ENCODE data around the gene UGGT2. TPM values are rescaled to one million over a fixed set of nuclear protein-coding genes. Genes with fewer than 3 reads are reported as not detected.
"Not testable (repeated sequence)": the region's sequence is repeated elsewhere in the genome, so short reads cannot be mapped to it uniquely, and the experiment has no call there.

The UGGT2 gene
- polyA plus RNA-seq, 5 donors: 29.7 to 56.2 (median 45.1) TPM

GRCh38 chr13:96065849-96066248 lies 12.6 kb upstream of the UGGT2 start:
- DNase-seq: no peak

GRCh38 chr13:96052656-96053002 lies 572 bp downstream of the UGGT2 start:
- peak in 1 of 2 donors; percentile 24 for DNase-seq

- not testable (repeated sequence) for DNase-seq
These were observed 1.3 kb downstream of the UGGT2 start for GRCh38 chr13:96051946-96052345.

- DNase-seq: not testable (repeated sequence)
These were observed 1.7 kb downstream of the UGGT2 start for GRCh38 chr13:96051491-96051890.

GRCh38 chr13:96050955-96051354 lies 2.2 kb downstream of the UGGT2 start:
- DNase-seq: not testable (repeated sequence)

- DNase-seq: not testable (repeated sequence)
These were observed 6.6 kb downstream of the UGGT2 start for GRCh38 chr13:96046449-96047126.

- DNase-seq: no peak
These were observed 9.0 kb downstream of the UGGT2 start for GRCh38 chr13:96044238-96044637.

- DNase-seq: no peak
These were observed 11.7 kb downstream of the UGGT2 start for GRCh38 chr13:96041326-96042110.

- DNase-seq: no peak
These were observed 16.7 kb downstream of the UGGT2 start for GRCh38 chr13:96036515-96036914.

- DNase-seq: no peak
These were observed 18.5 kb downstream of the UGGT2 start for GRCh38 chr13:96034662-96035061.

GRCh38 chr13:96033220-96034015 lies 19.8 kb downstream of the UGGT2 start:
- no peak for DNase-seq

- no peak for DNase-seq
These were observed 20.5 kb downstream of the UGGT2 start for GRCh38 chr13:96032717-96033116.

- DNase-seq: no peak
These were observed 24.2 kb downstream of the UGGT2 start for GRCh38 chr13:96029002-96029401.

GRCh38 chr13:96027496-96027895 lies 25.7 kb downstream of the UGGT2 start:
- no peak for DNase-seq

- no peak for DNase-seq
These were observed 27.9 kb downstream of the UGGT2 start for GRCh38 chr13:96025283-96025682.

- DNase-seq: no peak
These were observed 32.3 kb downstream of the UGGT2 start for GRCh38 chr13:96020931-96021330.

- peak; percentile 26 to 36 for DNase-seq
These were observed 33.0 kb downstream of the UGGT2 start for GRCh38 chr13:96020155-96020575.

- no peak for DNase-seq
These were observed 35.1 kb downstream of the UGGT2 start for GRCh38 chr13:96018135-96018534.

GRCh38 chr13:96011291-96011872 lies 41.8 kb downstream of the UGGT2 start:
- DNase-seq: no peak

GRCh38 chr13:96003304-96003703 lies 49.9 kb downstream of the UGGT2 start:
- no peak for DNase-seq

GRCh38 chr13:96002322-96003131 lies 50.7 kb downstream of the UGGT2 start:
- no peak for DNase-seq

All from right lung (tissue), 5 donors.